GM18909 (cell line): ENCODE measurements around the gene ATP4A.
A peak's percentile ranks its signal among the peaks of the same experiment; 100 is the strongest.
"Not testable (repeated sequence)": the region's sequence is repeated elsewhere in the genome, so short reads cannot be mapped to it uniquely, and the experiment has no call there.

ENCODE experiments used
- ATAC-seq: cut with Tn5 transposase; IDR thresholded peaks from one replicate; pipeline ENCODE4 v1.9.1; 2021; ENCODE audit warnings: mild to moderate bottlenecking; ENCODE audit not compliant: unreplicated experiment, poor library complexity

ATP4A gene

DNA sequence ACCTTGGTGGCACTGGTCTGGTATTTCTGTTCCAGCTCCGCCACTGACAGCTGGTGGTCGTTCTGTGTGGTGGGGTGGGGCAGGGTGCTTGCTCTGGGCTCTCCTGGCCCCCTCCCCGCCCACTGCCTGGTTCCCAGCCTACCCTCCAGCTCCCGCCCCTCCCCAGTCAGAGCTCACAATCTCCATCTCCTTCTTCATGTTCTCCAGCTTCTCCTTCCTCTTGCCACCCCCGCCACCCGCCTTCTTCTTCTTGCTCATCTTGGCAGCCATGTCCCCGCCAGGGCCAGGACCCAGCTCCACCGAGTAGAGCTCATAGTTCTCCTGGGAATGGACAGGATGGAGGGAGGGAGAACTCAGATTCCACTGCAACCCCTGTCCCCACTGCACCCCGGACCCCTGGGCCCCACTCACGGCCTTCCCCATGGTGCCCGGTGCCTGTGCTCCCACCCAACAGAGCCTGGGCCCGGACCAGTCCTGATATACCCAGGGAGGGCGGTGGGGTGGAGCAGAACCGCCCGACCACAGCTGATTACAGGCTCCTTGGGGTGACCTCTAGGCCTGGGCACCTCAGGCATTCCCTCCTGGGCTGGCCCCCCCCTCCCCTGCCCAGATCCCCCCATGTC lies at the start of gene ATP4A:
ATP4A (minus strand) TSS at position 452 of the 623 bp plus-strand sequence; CDS start at position 423, 29 bp downstream.
- no peak for ATAC-seq

DNA sequence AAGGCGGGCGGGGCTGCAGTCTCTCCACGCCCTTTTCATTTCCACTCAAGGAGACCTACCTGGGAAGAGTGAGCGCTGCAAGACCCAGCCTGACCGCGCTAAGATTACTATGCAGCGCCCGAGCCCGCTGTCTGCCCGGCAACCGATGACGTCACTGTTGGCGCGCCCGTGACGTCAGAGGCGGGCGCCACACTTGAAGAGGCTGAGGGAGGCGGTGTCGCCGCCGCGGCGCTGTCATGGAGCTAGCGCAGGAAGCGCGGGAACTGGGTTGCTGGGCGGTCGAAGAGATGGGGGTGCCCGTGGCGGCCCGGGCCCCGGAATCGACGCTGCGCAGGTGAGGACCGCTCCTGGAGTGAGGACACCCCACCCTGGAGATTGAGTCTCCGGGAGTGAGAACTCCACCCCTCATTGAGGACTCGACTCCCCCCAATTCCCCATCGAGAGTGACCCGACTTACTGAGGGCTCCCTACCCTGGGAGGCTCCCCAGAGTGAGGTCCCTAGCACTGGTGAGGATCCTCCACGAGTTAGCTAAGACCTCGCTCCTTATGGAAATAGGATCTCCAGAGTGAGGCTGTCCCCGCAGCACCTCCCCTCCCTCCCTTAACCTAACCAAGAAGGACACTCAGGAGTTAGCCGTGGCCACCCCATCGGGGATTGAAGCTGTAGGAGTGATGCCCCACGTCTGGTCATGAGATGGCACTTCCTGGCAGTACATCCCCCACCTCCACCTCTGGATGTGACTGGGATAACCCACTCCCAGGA lies 49.3 kb upstream of the ATP4A start, which contains the start of gene HAUS5:
HAUS5 (plus strand) TSS at position 177 of the 763 bp plus-strand sequence; CDS start at position 237, 60 bp downstream.
- peak; percentile 85 for ATAC-seq

DNA sequence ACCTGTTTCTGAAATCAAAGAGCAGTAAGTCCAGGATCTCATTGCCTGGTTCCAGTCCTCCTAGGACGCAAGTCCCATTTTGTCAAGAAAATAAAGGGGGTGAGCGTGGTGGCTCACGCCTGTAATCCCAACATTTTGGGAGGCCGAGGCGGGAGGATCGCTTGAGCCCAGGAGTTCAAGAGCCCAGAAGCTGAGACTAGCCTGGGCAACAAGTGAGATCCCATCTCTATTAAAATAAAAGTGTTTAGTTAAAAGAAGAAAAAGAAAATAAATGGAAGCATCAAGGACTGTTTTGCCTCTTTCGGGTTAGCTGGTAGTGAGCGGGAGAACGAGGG lies 48.7 kb upstream of the ATP4A start:
- ATAC-seq: no peak

DNA sequence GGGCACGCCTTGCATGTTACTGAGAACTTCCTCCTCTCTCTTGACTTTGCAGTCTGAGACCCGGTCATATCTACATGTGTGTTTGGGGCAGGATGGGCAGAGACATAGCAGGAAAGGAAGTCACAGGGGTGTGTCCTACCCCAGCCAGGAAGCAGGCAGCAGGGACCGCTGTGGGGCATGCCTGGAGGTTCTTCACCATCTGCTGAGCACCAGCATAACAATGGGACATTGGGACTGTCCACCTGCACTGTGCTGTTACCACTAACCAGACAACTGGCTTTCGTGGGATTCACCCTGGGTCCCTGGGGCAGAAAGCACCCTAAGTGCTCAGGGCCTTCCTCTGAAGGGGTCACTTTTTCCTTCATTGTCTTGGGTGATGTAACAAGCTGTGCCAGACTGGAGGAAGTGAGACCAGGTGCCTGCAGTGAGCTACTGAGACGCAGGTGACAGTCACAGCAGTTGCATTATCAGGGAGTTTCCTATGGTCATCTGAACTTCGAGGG lies 46.4 kb upstream of the ATP4A start:
- ATAC-seq: peak; percentile 38

DNA sequence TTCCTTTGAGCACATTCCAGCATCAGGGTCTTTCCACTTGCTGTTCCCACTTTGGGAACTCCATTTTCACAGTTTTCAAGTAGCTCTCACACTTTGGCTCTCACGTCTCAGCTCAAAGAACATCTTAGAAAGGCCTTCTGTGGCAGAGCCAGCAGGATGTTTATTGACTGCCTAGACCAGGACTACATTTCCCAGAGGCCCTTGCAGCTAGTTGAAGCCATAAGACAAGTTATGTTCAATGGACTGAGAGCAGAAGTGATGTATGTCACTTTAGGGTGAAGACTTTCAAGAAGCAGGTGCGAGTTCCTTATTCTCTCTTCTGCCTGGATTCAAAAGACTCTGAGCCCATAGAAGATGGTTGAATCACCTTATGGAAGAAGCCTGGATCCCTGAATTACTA lies 44.8 kb upstream of the ATP4A start:
- ATAC-seq: no peak

DNA sequence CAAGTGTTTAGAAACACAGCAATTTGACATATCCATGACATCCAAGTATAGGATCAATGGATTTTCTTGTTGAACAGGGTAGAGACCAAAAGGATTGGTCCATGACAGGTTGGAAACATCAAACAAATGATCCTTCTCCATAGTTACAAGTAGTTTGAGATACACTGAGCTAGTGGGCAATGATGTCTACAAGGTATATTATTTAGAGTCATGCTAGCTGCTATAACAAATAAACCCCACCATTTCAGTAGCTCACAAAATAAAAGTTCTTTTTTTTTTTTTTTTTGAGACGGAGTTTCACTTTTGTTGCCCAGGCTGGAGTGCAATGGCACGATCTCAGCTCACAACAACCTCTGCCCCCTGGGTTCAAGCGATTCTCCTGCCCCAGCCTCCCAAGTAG lies 44.2 kb upstream of the ATP4A start:
- ATAC-seq: no peak

DNA sequence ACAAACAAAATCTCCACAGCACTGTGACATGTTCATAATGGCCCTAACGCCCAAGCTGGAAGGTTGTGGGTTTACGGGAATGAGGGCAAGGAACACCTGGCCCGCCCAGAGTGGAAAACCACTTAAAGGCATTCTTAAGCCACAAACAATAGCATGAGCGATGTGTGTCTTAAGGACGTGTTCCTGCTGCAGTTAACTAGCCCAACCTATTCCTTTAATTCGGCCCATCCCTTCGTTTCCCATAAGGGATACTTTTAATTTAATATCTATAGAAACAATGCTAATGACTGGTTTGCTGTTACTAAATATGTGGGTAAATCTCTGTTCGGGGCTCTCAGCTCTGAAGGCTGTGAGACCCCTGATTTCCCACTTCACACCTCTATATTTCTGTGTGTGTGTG lies 43.7 kb upstream of the ATP4A start:
- not testable (repeated sequence) for ATAC-seq

DNA sequence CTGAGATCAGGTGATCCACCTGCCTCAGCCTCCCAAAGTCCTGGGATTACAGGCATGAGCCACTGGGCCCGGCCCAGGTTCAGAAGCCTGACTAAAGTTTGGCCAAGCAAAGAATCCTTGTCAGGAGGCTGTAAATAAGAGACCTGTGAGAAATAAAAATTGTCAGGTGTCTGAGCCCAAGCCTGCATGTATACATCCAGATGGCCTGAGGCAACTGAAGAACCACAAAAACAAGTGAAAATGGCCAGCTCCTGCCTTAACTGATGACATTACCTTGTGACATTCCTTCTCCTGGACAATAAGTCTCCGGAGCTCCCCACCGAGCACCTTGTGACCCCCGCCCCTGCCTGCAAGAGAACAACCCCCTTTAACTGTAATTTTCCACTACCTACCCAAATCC lies 41.0 kb upstream of the ATP4A start:
- ATAC-seq: not testable (repeated sequence)

DNA sequence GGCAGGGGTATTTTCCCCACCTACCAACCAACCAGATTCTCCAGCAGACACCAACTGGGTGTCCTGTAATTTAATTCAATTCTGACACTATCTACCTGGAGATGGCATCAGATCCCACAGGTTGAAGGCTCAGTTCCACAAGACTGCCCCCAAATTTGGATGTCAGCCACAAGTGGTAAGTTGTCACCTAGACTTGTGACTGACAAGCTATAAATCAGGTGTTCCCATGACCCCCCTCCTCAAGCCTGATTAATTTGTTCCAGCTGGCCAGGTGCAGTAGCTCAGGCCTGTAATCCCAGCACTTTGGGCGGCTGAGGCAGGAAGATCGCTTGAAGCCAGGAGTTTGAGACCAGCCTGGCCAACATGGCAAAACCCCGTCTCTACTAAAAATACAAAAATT lies 38.5 kb upstream of the ATP4A start:
- ATAC-seq: no peak

DNA sequence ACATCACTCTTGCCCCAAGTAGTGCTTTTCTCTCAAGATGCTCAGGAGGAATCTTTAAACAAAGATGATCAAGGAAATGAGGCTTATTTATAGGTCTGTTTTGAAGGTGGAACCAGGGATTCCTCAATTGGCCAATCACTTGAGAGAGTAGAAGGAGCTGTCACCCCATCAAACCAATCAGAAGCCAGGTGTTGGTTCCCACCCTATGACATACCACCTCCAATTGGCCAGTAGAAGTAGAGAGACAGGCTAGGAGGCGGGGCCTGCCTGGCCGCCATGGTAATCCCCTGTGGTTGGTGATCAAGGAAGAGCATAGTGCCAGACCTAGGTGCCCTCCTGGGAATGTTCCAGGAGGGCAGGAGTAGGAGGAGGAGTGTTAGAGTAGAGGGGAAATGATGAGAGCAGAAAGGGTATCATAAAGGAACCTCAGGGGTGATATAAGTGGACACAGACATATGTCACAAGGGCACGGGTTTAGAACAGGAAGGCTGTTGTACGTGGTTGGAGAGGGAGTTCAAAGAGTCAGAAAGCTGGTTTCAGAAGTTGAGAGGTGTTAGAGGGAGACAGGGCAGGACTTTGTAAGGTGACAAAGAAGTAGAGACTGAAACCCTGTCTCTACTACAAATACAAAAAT lies 33.0 kb upstream of the ATP4A start:
- peak; percentile 69 for ATAC-seq

DNA sequence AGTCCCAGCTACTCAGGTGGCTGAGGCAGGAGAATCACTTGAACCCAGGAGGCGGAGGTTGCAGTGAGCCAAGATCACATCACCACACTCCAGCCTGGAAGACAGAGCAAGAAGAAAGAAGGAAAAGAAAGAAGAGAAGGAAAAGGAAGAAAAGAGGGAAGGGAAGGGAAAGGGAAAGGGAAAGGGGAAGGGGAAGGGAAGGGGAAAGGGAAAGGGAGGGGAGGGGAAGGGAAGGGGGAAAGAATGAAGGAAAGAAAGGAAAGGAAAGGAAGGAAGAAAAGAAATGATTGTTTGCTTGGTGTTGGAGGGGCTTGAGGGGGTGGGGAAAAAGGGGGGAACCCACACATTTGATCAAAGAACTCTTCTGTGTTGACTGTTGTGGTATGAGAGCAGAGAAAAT lies 32.5 kb upstream of the ATP4A start:
- ATAC-seq: no peak

DNA sequence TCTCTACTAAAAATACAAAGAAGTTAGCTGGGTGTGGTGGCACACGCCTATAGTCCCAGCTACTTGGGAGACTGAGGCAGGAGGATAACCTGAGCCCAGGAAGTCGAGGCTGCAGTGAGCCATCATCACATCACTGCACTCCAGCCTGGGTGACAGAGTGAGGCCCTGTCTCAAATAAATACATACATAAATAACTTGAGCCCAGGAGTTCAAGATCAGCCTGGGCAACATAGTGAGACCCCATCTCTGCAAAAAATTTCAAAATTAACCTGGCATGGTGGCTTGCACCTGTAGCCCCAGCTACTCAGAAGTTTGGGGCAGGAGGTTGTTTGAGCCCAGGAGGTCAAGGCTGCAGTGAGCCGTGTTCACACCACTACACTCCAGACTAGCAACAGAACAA lies 31.6 kb upstream of the ATP4A start:
- not testable (repeated sequence) for ATAC-seq

DNA sequence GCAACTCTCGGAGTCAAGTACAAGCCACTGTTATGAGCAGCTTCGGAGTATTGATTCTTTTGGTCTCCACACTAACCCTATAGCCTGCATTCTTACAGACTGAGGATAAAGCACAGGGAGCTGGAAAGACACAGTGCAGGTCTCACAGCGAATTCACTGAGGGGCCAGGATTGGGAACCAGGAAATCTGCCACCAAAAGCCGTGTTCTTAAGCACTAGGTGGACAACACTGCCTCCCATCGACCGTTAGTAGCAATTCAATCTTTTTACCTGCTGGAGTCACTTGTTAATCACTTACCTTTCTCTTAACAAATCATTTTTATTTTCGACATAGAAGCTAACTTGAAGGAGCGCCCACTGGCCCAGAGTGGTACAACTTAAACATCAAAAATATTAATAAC lies 28.8 kb upstream of the ATP4A start:
- ATAC-seq: no peak

DNA sequence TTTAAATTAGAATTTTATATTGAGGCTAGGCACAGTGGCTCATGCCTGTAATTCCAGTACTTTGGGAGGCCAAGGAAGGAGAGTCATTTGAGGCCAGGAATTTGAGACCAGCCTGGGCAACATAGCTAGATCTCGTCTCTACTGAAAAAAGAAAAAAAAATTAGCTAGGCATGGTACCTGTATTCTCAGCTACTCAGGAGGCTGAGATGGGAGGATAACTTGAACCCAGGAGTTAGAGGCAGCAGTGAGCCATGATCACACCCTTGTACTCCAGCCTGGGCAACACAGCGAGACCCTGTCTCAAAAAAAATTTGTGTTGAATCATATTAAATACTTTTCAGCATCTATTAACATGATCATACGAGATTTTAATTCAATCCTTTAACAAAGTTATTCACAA lies 27.4 kb upstream of the ATP4A start:
- ATAC-seq: no peak

DNA sequence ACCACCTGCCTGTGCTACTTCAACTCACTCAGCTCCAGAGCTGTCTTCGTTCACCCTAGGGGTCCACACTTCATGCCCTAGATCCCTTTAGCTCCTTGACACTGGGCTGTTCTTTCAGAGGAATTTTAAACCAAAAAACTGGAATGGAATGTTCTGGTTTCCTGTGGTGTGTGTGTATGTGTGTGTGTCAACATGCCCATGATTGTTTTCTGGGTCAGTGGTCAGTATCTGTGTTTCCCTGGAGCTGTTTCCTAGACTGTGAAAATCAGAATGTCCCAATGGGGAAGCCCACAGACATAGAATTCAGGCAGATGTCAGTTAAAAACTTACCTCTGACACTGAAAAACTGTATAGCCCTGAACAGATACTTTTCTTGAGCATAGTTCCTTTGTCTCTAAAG lies 23.9 kb upstream of the ATP4A start:
- no peak for ATAC-seq

DNA sequence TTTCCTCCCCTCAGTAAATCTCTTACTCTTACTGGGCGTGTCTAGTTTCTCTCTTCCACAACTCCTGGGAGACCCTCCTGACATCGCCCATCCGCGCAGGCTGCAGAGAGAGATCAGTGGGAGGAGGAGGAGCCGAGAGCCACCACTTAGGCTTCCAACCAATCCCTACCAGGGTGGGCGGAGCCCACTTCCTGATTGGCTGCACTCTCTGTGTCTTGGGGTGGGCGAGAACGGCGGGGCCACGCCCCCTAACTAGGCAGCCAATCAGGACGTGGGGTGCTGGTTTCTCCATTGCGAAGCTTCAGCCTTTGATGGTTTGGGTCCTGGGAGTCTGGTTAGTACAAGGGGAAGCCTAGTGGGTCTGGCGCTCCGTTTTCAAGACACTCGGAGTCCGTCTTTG lies 22.4 kb upstream of the ATP4A start, which contains the start of gene PMIS2:
PMIS2 (plus strand) TSS at position 326 of the 400 bp plus-strand sequence. CDS start 87 bp downstream, outside the sequence.
- no peak for ATAC-seq

DNA sequence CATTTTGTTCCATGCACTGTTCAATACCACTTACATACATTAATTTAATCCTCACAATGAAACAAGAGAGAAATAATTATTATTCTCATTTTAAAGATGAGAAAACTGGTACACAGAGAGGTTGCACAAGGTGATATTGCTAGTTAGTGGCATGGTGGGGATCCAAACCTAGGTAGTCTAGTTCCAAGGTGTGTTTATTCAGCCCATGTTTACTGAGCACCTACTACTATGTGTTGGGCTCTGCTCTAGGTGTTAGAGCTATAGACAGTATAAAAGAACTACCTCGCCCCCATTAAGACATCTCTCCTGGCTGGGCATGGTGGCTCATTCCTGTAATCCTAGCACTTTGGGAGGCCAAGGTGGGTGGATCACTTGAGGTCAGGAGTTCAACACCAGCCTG lies 19.3 kb upstream of the ATP4A start:
- no peak for ATAC-seq

DNA sequence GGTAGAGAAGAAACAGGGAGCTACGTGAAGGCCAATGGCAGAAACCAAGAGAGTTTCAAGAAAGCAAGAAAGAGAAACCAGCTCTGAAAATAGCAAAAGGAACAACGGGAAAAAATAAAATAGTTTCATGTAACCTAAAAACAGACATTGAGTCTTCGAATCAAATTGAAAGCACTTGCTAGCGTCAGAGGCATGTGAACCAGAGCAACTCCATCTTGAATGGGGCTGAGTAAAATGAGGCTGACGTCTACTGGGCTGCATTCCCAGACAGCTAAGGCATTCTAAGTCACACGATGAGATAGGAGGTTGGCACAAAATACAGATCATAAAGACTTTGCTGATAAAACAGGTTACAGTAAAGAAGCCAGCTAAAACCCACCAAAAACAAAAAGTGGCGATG lies 15.2 kb upstream of the ATP4A start:
- no peak for ATAC-seq

DNA sequence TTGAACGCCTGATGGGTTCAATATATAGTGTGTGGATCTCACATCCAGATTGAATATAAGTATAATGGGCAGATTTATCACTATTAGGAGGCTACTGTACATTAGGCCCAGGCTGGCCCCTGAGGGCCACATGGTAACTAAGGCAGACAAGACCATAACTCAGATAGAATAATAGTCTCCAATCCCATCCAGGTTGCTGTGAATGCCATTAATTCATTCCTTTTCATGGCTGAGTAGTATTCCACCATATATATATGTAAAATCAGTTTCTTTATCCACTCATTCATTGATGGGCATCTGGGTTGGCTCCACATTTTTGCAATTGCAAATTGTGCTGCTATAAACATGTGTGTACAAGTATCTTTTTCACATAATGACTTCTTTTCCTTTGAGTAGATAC lies 14.5 kb upstream of the ATP4A start:
- ATAC-seq: no peak

DNA sequence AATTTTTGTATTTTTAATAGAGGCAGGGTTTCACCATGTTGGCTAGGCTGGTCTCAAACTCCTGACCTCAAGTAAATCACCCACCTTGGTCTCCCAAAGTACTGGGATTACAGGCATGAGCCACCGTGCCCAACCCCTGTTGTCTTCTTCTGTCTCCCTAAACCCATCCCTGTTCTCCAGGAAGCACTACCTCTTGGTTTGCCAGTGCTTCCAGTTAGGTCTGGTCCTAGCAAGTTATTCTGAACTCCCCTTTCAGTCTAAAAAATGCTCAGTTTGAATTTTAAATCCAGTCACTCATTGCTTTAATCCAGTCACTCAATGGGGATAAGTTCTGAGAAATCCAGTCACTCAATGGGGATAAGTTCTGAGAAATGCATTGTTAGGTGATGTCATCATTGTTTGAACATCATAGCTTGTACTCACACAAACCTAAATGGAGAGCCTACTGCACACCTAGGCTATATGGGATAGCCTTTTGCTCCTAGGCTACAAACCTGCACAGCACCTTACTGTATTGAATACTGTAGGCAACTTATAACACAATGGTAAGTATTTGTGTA lies 8.0 kb upstream of the ATP4A start:
- ATAC-seq: no peak

DNA sequence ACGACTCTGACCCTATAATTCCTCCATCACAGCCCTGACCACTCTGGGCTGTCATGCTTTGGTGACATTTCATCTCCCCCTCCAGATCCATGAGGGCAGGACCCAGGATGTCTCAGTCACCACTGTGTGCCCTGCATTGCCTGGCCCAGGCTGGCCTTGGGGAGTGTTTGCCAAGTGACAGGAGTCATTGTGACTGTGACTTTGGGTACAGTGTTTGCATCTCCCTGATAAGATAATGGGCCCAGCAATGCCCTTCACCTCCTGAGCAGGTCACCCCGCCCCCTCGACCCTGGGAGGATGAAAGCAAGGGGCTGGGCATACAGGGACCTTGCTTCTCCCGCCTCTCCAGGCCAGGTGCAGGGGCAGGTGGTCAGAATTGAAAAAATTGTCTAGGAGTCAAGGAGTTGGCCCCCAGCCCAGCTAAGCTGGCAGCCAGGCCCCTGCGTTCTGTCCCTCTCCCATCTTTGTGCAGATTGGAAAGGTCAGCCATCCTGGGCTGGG lies 5.9 kb upstream of the ATP4A start:
- ATAC-seq: no peak
